Kidney epithelial cell (primary cell): ENCODE data around the gene MORN1. TPM values are rescaled to one million over a fixed set of nuclear protein-coding genes. Genes with fewer than 3 reads are reported as not detected.

Source experiments
- DNase-seq: peaks from one replicate; pipeline ENCODE4 v3.0.0-alpha.2; 2010; ENCODE audit warnings: low read depth
- H3K27me3 ChIP-seq: 2 replicates; pipeline ENCODE4 v1.6.0; 2011; ENCODE audit warnings: low read length; ENCODE audit not compliant: control insufficient read depth, insufficient read depth
- H3K36me3 ChIP-seq: 2 replicates; pipeline ENCODE4 v1.5.1; 2011; ENCODE audit warnings: low read length; ENCODE audit not compliant: control insufficient read depth, insufficient read depth
- H3K4me3 ChIP-seq: 2 replicates; pipeline ENCODE4 v1.5.1; 2011; ENCODE audit warnings: low read depth, mild to moderate bottlenecking, control low read depth, low read length
- total RNA-seq: library from RNA; depleted of rRNA; stranded (reverse); fragments of >200 nt; gene quantifications from 2 replicates; pipeline ENCODE4 v1.2.3, GENCODE V29; 2015
- TF ChIP-seq, protein P1 (sequence below): IDR thresholded peaks from 2 replicates; pipeline ENCODE4 v1.5.1; 2011; ENCODE audit warnings: mild to moderate bottlenecking, moderate library complexity, low read length, control low read depth, inconsistent platforms; ENCODE audit not compliant: insufficient read depth, poor library complexity, severe bottlenecking

MORN1 gene
- total RNA-seq, 1 donor from 2014 or later, result 8.4 TPM

DNA sequence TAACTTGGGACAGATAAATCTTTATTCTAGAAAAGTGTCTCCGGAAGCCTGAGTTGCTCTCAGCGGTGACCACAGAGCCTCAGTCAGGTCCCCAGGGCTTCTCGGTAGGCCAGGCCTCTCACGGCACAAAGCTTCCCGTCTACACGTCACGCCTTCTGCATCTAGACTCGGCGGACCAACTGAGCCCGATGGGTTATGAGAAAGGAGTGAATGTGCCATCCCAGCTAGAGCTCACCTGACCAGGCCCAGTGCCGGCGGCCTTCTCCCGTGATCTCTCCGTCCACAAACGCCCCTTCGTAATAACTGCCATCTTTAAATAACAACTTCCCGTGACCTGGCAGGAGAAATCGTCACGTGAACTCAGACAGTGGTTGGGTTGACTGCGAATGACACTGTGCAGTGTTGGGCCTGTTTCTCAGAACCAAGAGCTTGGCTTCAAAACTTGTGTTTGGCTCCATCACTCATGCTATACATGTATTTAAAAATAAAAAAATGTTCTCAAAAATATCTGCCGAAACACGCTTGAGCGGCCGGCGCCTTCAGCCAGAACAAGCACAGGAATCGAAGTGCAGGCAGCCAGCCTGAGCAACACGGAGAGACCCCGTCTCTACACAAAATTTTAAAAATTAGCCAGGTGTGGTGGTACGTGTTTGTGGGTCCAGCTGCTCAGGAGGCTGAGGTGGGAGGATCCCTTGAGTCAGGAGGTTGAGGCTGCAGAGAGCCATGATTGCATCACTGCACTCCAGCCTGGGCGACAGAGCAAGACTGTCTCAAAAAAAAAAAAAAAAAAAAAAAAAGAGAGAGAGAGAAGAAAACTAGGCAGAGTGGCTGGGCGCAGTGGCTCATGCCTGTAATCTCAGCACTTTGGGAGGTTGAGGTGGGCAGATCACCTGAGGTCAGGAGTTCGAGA is 3.1 kb downstream of the MORN1 start:
- no peak overlapping the region for H3K4me3 ChIP-seq
- DNase-seq, result no peak
- H3K27me3 ChIP-seq, result no peaks in the 10 kb centered on the region
- TF ChIP-seq, protein P1, sequence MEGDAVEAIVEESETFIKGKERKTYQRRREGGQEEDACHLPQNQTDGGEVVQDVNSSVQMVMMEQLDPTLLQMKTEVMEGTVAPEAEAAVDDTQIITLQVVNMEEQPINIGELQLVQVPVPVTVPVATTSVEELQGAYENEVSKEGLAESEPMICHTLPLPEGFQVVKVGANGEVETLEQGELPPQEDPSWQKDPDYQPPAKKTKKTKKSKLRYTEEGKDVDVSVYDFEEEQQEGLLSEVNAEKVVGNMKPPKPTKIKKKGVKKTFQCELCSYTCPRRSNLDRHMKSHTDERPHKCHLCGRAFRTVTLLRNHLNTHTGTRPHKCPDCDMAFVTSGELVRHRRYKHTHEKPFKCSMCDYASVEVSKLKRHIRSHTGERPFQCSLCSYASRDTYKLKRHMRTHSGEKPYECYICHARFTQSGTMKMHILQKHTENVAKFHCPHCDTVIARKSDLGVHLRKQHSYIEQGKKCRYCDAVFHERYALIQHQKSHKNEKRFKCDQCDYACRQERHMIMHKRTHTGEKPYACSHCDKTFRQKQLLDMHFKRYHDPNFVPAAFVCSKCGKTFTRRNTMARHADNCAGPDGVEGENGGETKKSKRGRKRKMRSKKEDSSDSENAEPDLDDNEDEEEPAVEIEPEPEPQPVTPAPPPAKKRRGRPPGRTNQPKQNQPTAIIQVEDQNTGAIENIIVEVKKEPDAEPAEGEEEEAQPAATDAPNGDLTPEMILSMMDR, result no peak
- no peaks in the 10 kb centered on the region for H3K36me3 ChIP-seq

DNA sequence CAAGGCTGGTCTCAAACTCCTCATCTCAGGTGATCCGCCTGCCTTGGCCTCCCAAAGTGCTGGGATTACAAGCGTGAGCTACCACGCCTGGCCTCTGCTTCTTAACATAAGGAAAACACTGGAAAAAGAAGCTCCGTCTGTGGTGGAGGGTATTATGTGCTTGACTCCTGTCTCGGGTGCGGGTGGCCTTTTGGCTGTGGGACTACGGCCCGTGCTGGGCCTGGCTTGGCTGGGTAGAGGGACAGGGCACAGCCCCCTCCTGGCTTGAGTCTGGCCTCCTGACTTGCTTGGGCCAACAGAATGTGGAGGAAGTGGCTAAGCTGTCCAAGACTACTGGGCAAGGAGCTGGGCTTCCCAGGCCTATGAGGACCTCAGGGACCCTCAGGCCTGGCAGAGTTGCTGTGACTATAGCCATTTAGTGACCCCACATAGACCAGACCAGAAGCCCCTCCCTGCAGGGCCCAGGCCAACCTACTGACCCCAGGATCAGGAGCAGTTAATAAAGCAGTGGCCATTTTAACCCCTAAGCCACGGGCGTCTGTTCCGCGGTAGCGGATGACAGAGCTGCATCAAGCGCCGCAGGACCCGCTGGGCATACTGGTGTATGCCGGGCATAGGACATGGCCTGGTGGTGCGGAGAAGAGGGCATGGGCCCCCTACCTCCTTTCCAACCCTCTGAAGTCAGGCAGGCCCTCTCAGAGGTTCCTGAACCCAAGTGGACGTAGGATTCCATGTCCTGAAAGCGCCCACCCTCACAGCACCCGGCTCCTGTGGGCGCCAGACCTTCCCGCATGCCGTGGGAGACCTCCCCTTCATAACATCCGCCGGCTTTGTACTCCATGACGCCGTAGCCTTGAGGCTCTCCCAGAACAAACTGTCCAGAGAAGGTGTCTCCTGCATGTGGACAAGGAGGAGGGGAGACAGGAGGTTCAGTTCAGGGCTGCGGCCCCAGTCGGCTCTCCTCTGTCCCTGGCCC is 4.4 kb downstream of the MORN1 start:
- TF ChIP-seq, protein P1, result no peak
- DNase-seq, result no peak

DNA sequence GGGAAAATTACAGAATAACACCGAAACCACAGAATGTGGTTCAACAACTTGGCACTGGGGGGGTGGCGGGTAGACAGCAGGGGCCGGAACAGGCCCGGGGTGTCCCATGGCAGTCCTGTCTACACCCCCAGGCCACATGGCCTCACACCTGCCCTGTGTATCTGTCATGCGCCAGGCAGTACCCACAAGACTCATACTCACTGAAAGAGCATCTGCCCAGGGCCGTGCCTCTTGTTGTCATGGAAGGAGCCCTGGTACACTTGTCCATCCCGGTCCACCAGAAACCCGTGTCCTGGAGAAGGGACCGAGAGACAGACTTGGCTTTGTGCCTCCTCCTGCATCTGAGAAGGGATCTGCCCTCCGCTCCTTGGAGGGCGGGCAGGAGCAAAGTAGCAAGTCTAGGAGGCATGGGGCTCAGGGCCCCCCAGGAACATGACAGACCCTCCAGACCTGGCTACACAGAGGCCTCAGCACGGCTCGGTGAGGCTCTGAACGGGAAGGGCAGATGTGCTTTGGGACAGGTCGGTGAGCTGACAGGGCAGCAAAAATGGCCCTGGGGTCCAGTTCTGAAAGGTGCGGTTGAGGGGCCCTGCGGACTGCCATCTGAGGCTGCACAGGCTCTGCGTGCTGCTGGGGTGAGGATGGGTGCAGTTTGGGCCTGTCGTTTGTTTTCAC is 5.6 kb downstream of the MORN1 start:
- Histone ChIP-seq H3K36me3 (no peaks in the 10 kb centered on the region), H3K27me3 (no peaks in the 10 kb centered on the region), H3K4me3 (no peak overlapping the region)
- TF ChIP-seq, protein P1, result no peak
- no peak for DNase-seq

More for the DNA sequence above, 4.4 kb downstream of the MORN1 start:
- Histone ChIP-seq H3K36me3 (no peaks in the 10 kb centered on the region), H3K27me3 (no peaks in the 10 kb centered on the region), H3K4me3 (no peak overlapping the region)

DNA sequence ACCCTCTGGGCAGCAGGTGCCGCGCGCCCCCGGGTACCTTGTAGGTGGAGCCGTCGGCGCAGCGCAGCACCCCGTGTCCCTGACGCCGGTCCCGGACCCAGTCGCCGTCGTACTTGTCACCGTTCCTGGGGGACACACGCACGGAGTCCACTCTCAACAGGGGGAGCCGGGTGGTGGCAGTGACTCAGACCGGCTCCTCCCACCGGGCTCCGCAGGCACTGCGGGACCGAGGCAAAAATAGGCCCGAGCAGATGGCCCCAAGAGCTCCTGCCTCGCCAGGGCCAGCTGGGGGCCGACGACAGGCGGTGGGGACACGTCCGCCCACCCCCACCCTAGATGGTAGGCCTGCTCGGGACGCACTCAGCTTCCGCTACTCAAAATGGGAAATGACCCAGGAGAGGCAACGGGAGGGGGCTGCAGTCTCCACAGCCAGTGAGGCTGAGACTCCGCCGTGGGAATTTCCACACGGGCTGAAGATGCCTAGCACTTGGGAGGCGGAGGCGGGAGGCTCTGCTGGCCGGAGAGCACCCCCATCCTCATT is 6.3 kb downstream of the MORN1 start:
- H3K36me3 ChIP-seq, result no peaks in the 10 kb centered on the region
- DNase-seq, result no peak
- TF ChIP-seq, protein P1, result no peak
- H3K4me3 ChIP-seq, result no peak overlapping the region
- H3K27me3 ChIP-seq, result no peaks in the 10 kb centered on the region

DNA sequence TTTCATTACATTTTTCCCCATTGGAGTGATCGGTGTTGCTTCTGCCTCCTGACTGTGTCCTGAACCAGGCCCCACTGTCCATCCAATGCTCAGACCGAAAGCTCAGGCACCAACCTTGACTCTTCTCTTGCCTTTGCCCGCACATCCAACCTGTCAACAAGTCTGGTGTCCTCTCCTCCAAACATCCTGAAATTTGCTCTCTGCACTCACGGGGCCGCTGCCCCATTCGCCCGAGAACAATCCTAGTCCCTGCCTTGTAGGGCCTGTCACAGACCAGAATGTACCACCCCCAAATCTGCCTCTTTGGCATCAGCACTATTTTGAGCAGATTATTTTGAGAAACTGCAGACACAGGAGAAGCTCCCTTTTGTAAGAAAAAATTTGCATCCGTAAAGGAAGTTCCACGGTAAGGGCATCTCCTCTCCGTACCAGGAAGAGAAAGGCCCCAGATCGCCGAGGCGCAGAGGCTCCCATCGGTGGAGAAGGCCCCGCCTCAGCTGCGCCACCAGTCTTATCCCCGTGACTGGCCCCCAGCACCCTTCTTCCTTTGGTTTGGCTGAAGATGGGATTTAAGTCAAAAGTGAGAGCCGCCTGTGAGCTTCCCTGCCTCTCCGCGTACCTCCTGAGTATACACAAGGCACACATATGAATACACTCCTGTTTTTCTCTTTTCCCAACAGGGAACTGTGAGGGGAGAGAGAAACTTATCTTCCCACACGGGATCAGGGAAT is 7.1 kb downstream of the MORN1 start:
- Histone ChIP-seq H3K36me3 (no peaks in the 10 kb centered on the region), H3K4me3 (no peak overlapping the region), H3K27me3 (no peaks in the 10 kb centered on the region)
- no peak for DNase-seq
- TF ChIP-seq, protein P1, result no peak
